Endothelial cell of umbilical vein (primary cell): ENCODE data around the gene MB21D2. TPM values are rescaled to one million over a fixed set of nuclear protein-coding genes. Genes with fewer than 3 reads are reported as not detected.

Experiments
- BruUV-seq: library from RNA; stranded (reverse); fragments of 400-500 nt; replicated peaks from 2 replicates; lab custom pipeline; 2021; lab: Mats Ljungman, UMichigan
- CTCF ChIA-PET: fragments of 300-600, 350-600 bp; sonication (Branson Sonifier 250); formaldehyde crosslinking; loops from one replicate; lab custom pipeline; 2021; ENCODE audit warnings: antibody characterized with exemption, inconsistent platforms; lab: Charles Lee
- POLR2A ChIA-PET: fragments of 300-600, 350-600 bp; sonication (Branson Sonifier 250); formaldehyde crosslinking; loops from one replicate; lab custom pipeline; 2021; ENCODE audit warnings: antibody characterized with exemption, inconsistent platforms; lab: Charles Lee
- DNase-seq: peaks from one replicate; pipeline ENCODE4 v3.0.0-alpha.2; 2011; ENCODE audit warnings: low read depth, low spot score
- FAIRE-seq: peaks from 2 replicates; lab custom pipeline; 2011; peaks lifted over from hg19 to GRCh38; lab: Jason Lieb, UNC
- H2AFZ ChIP-seq: 2 replicates; pipeline ENCODE4 v1.6.0; 2012; ENCODE audit warnings: low read depth, low read length, control low read depth, inconsistent platforms
- H3K27ac ChIP-seq: 2 replicates; pipeline ENCODE4 v1.5.1; 2011; ENCODE audit warnings: low read depth, mild to moderate bottlenecking, control low read depth, low read length, moderate library complexity; ENCODE audit not compliant: insufficient read depth
- H3K27me3 ChIP-seq, 2 experiments: 2 replicates each; pipeline versions ENCODE4 v1.6.0 to v1.6.1; 2011; ENCODE audit warnings: low read length in 2 of 2, mixed read lengths in 1 of 2; ENCODE audit not compliant: control insufficient read depth in 2 of 2, insufficient read depth in 2 of 2
- H3K36me3 ChIP-seq, 2 experiments: 2 replicates in 1 of 2; 3 replicates in 1 of 2; pipeline ENCODE4 v1.5.1; 2011; ENCODE audit warnings: low read length in 2 of 2, mild to moderate bottlenecking in 1 of 2, moderate library complexity in 1 of 2; ENCODE audit not compliant: control insufficient read depth in 2 of 2, insufficient read depth in 2 of 2; ENCODE audit errors: extremely low read depth in 1 of 2
- H3K4me1 ChIP-seq: 3 replicates; pipeline ENCODE4 v1.5.1; 2011; ENCODE audit warnings: mild to moderate bottlenecking, low read length; ENCODE audit not compliant: control insufficient read depth, insufficient read depth; ENCODE audit errors: extremely low read depth
- H3K4me2 ChIP-seq: 2 replicates; pipeline ENCODE4 v1.6.1; 2011; ENCODE audit warnings: low read length, control low read depth, mixed read lengths; ENCODE audit not compliant: insufficient read depth
- H3K4me3 ChIP-seq, 3 experiments: fragments of 200-600 bp in 1 of 3; sonication (generic), shearing (Covaris generic) in 1 of 3; replicated peaks in 1 of 3; 2 replicates each; pipeline ENCODE4 v1.5.1; 2011 to 2016; ENCODE audit warnings: control low read depth in 3 of 3, low read length in 3 of 3, mild to moderate bottlenecking in 2 of 3, inconsistent platforms in 1 of 3, low read depth in 1 of 3, moderate library complexity in 1 of 3; ENCODE audit not compliant: insufficient read depth in 1 of 3
- H3K79me2 ChIP-seq: 2 replicates; pipeline ENCODE4 v1.6.0; 2012; ENCODE audit warnings: low read length, inconsistent platforms; ENCODE audit not compliant: control insufficient read depth, insufficient read depth
- H3K9ac ChIP-seq: replicated peaks from 2 replicates; pipeline ENCODE3; 2011; ENCODE audit warnings: low read length, control low read depth; ENCODE audit not compliant: insufficient read depth; ENCODE audit errors: extremely low read depth
- H3K9me1 ChIP-seq: replicated peaks from 3 replicates; pipeline ENCODE4 v1.6.0; 2011; ENCODE audit warnings: mild to moderate bottlenecking, low read length; ENCODE audit not compliant: control insufficient read depth, insufficient read depth; ENCODE audit errors: extremely low read depth
- H3K9me3 ChIP-seq: replicated peaks from 2 replicates; pipeline ENCODE4 v1.5.1; 2012; ENCODE audit warnings: low read length, inconsistent platforms; ENCODE audit not compliant: control insufficient read depth, insufficient read depth
- H4K20me1 ChIP-seq: replicated peaks from 2 replicates; pipeline ENCODE3; 2011; ENCODE audit warnings: mild to moderate bottlenecking, low read length; ENCODE audit not compliant: control insufficient read depth, insufficient read depth; ENCODE audit errors: extremely low read depth
- CTCF ChIP-seq, 2 donors: IDR thresholded peaks; 1 replicate in 1 of 2; 2 replicates in 1 of 2; pipeline ENCODE4 v1.5.1; 2011; ENCODE audit warnings: low read length in 2 of 2, mild to moderate bottlenecking in 2 of 2, moderate library complexity in 2 of 2, control low read depth in 1 of 2, inconsistent platforms in 1 of 2, low read depth in 1 of 2; ENCODE audit not compliant: insufficient read depth in 1 of 2; ENCODE audit errors: extremely low read depth in 1 of 2
- EZH2 ChIP-seq: IDR thresholded peaks from 2 replicates; pipeline ENCODE4 v1.6.1; 2012; ENCODE audit warnings: borderline replicate concordance, low read depth, mild to moderate bottlenecking, moderate library complexity, low read length, inconsistent platforms; ENCODE audit not compliant: severe bottlenecking
- FOS ChIP-seq: IDR thresholded peaks from 2 replicates; pipeline ENCODE4 v1.6.1; 2011; ENCODE audit warnings: mild to moderate bottlenecking, low read length, moderate library complexity, borderline replicate concordance; ENCODE audit not compliant: insufficient read depth
- GATA2 ChIP-seq: IDR thresholded peaks from 2 replicates; pipeline ENCODE4 v1.7.0; 2011; ENCODE audit warnings: low read depth, mild to moderate bottlenecking, moderate library complexity, mixed read lengths, low read length; ENCODE audit not compliant: insufficient read length, insufficient read depth
- JUN ChIP-seq: IDR thresholded peaks from 2 replicates; pipeline ENCODE4 v1.6.1; 2011; ENCODE audit warnings: borderline replicate concordance, low read depth; ENCODE audit not compliant: insufficient read length, insufficient read depth
- MAX ChIP-seq: IDR thresholded peaks from 2 replicates; pipeline ENCODE4 v1.6.1; 2011; ENCODE audit not compliant: insufficient read depth, insufficient read length
- MYC ChIP-seq: IDR thresholded peaks from one replicate; pipeline ENCODE4 v1.6.1; 2011; ENCODE audit warnings: mild to moderate bottlenecking, low read depth, low read length
- POLR2A ChIP-seq: IDR thresholded peaks from 2 replicates; pipeline ENCODE4 v1.6.1; 2012; ENCODE audit warnings: low read depth, mild to moderate bottlenecking, control low read depth, low read length
- POLR2AphosphoS5 ChIP-seq: IDR thresholded peaks from 2 replicates; pipeline ENCODE4 v1.6.1; 2012; ENCODE audit warnings: low read depth, mild to moderate bottlenecking, control low read depth, low read length, moderate library complexity; ENCODE audit not compliant: insufficient read depth
- dilution Hi-C: fragments of 300-500 bp; cut with MboI; formaldehyde crosslinking; loops from one replicate; pipeline ENCODE4 v1.15.0; 2019; ENCODE audit warnings: low sequenced_read_pairs; ENCODE audit not compliant: extremely low pct_ligation_motif_present
- intact Hi-C: fragments of 100-400 bp; cut with micrococcal nuclease; formaldehyde crosslinking; loops from one replicate; pipeline ENCODE4 v1.10.0; 2022
- polyA plus RNA-seq, 4 experiments: library from polyadenylated mRNA; depleted of rRNA in 3 of 4; stranded (reverse) in 3 of 4; unstranded in 1 of 4; fragments of >200 nt; gene quantifications; 2 replicates each; pipeline versions ENCODE4 v1.2.1 to v1.2.3, GENCODE V29; 2011 to 2012; ENCODE audit warnings: missing spikeins in 1 of 4
- total RNA-seq: library from RNA; stranded (reverse); gene quantifications from 2 replicates; pipeline ENCODE4 v1.2.3, GENCODE V29; 2021

MB21D2 gene
- total and polyA plus RNA-seq, 2 donors (not counting 3 experiments of a cell fraction or from before 2014, with no cell fraction given), result 6.7 to 7.4 TPM

GRCh38 chr3:192899540-192899982 is 18.1 kb downstream of the MB21D2 start:
- no TSS peak for BruUV-seq
- dilution Hi-C loops (no loop called here), intact Hi-C loops (no loop called here)
- no peak for DNase-seq
- ChIA-PET POLR2A (no interaction called here), CTCF (interaction anchor here (1.2 kb wide), 1 partner anchor 10 kb away, joined by 3 read pairs; no protein-coding TSS in a partner anchor)
- no peaks in the 10 kb centered on the region for H3K36me3 ChIP-seq
- H3K9me1 ChIP-seq, result no peaks in the 10 kb centered on the region
- no peak for TF ChIP-seq CTCF (IDR thresholded peaks at IDR 0.05; ENCODE audit: extremely low read depth in 1 of 2, insufficient read depth in 1 of 2, low read depth in 1 of 2, low read length in 2 of 2)
- TF ChIP-seq EZH2, result no peak
- TF ChIP-seq MYC, result no peak
- TF ChIP-seq POLR2A, result no peak
- no peak for TF ChIP-seq GATA2
- no peak for TF ChIP-seq MAX
- TF ChIP-seq POLR2AphosphoS5, result no peak
- TF ChIP-seq JUN, result no peak
- TF ChIP-seq FOS, result no peak
- H3K4me2 ChIP-seq, result no peak overlapping the region
- peaks cover 11% of the 10 kb centered on the region for H3K4me1 ChIP-seq
- H3K27ac ChIP-seq, result peak overlapping the region; percentile 4
- H4K20me1 ChIP-seq, result no peaks in the 10 kb centered on the region
- no peak overlapping the region for H3K9ac ChIP-seq
- peaks cover 8% of the 10 kb centered on the region for H3K79me2 ChIP-seq
- no peak for FAIRE-seq
- no peaks in the 10 kb centered on the region for H3K27me3 ChIP-seq
- H2AFZ ChIP-seq, result no peak overlapping the region
- H3K4me3 ChIP-seq, result no peak overlapping the region
- no peaks in the 10 kb centered on the region for H3K9me3 ChIP-seq
